HL-60 (cell line): ENCODE measurements around the gene TMED4.

Source experiments
- DNase-seq, 2 experiments: peaks; one replicate each; pipeline ENCODE4 v3.0.0-alpha.2; 2010 to 2020; ENCODE audit warnings: low read depth in 1 of 2, low spot score in 1 of 2
- H3K27ac ChIP-seq: fragments of 250-450 bp; sonication (Bioruptor Pico); replicated peaks from 2 replicates; pipeline ENCODE4 v1.5.1; 2020; ENCODE audit warnings: mild to moderate bottlenecking, moderate library complexity
- H3K27me3 ChIP-seq: fragments of 250-450 bp; sonication (Bioruptor Pico); 2 replicates; pipeline ENCODE4 v1.5.1; 2021; ENCODE audit warnings: mild to moderate bottlenecking, moderate library complexity; ENCODE audit not compliant: insufficient read depth, poor library complexity, severe bottlenecking
- H3K4me3 ChIP-seq: replicated peaks from 2 replicates; pipeline ENCODE4 v1.5.1; 2011; ENCODE audit warnings: mild to moderate bottlenecking, control low read depth, low read length; ENCODE audit not compliant: insufficient read depth
- CTCF ChIP-seq: IDR thresholded peaks from one replicate; pipeline ENCODE4 v1.5.1; 2011; ENCODE audit warnings: low read length, control low read depth, inconsistent platforms; ENCODE audit not compliant: insufficient read depth
- GABPA ChIP-seq: IDR thresholded peaks from 2 replicates; pipeline ENCODE4 v1.6.1; 2012; ENCODE audit warnings: low read depth
- POLR2AphosphoS5 ChIP-seq: IDR thresholded peaks from 2 replicates; pipeline ENCODE4 v1.6.1; 2012; ENCODE audit warnings: low read depth
- REST ChIP-seq: IDR thresholded peaks from 2 replicates; pipeline ENCODE4 v1.6.1; 2012; ENCODE audit warnings: low read depth; ENCODE audit not compliant: insufficient replicate concordance
- SPI1 ChIP-seq: IDR thresholded peaks from 2 replicates; pipeline ENCODE4 v1.6.1; 2012; ENCODE audit warnings: low read depth, mild to moderate bottlenecking, borderline replicate concordance

The TMED4 gene

GRCh38 chr7:44574287-44574872, 7.7 kb downstream of the TMED4 start:
- peak overlapping the region; percentile 93 for H3K4me3 ChIP-seq
- TF ChIP-seq REST (no peak), CTCF (no peak)
- H3K27me3 ChIP-seq: no peaks in the 10 kb centered on the region
- no peak for DNase-seq
- peak overlapping the region; percentile 76 for H3K27ac ChIP-seq

GRCh38 chr7:44573464-44574286, 8.4 kb downstream of the TMED4 start, which contains the start of gene DDX56:
TSS of gene DDX56 (minus strand) at chr7:44573908. CDS start at chr7:44573895, 13 bp downstream.
- H3K27ac ChIP-seq: peak within 1 kb of the TSS; percentile 76
- peak within 1 kb of the TSS; percentile 93 for H3K4me3 ChIP-seq
- DNase-seq: peak; percentile 93 to 96
- no peak for TF ChIP-seq SPI1
- no peak for TF ChIP-seq CTCF
- TF ChIP-seq REST: no peak
- TF ChIP-seq POLR2AphosphoS5: peak; percentile 93; the same call in 1 of the 2 replicates
- peak; percentile 83 for TF ChIP-seq GABPA
- H3K27me3 ChIP-seq: no peaks in the 10 kb centered on the region

- TF ChIP-seq REST: no peak
- TF ChIP-seq POLR2AphosphoS5: no peak
- no peak for TF ChIP-seq SPI1
- TF ChIP-seq GABPA: no peak
- TF ChIP-seq CTCF: no peak
- Histone ChIP-seq H3K27ac (peak overlapping the region; percentile 76), H3K4me3 (peak overlapping the region; percentile 93), H3K27me3 (no peaks in the 10 kb centered on the region)
- DNase-seq: no peak
Observed at GRCh38 chr7:44572771-44573170, 9.3 kb downstream of the TMED4 start.
